IPS-18c (cell line): ENCODE measurements around the gene MRRF.
"Not testable (repeated sequence)": the region's sequence is repeated elsewhere in the genome, so short reads cannot be mapped to it uniquely, and the experiment has no call there.

ENCODE experiments used
- H3K4me3 ChIP-seq: 2 replicates; pipeline ENCODE4 v1.7.0; 2013; ENCODE audit warnings: low read depth, mild to moderate bottlenecking, low read length, moderate library complexity; ENCODE audit not compliant: insufficient read depth
- H3K9me3 ChIP-seq: one replicate; pipeline ENCODE4 v1.6.1; 2013; ENCODE audit warnings: mild to moderate bottlenecking, low read length, moderate library complexity; ENCODE audit not compliant: control insufficient read depth, insufficient read depth

The MRRF gene

GRCh38 chr9:122356627-122357026, 91.9 kb downstream of the MRRF start:
- H3K9me3 ChIP-seq, result no peaks in the 10 kb centered on the region
- no peak overlapping the region for H3K4me3 ChIP-seq

- Histone ChIP-seq H3K9me3 (no peaks in the 10 kb centered on the region), H3K4me3 (no peak overlapping the region)
Measured at GRCh38 chr9:122360891-122361290, 96.2 kb downstream of the MRRF start.

GRCh38 chr9:122363131-122363530, 98.4 kb downstream of the MRRF start:
- not testable (repeated sequence) for H3K9me3 ChIP-seq, H3K4me3 ChIP-seq

- Histone ChIP-seq H3K4me3 (no peak overlapping the region), H3K9me3 (no peaks in the 10 kb centered on the region)
Measured at GRCh38 chr9:122364117-122364782, 99.6 kb downstream of the MRRF start.

- Histone ChIP-seq H3K4me3 (no peak overlapping the region), H3K9me3 (no peaks in the 10 kb centered on the region)
Measured at GRCh38 chr9:122364783-122365150, 100.1 kb downstream of the MRRF start.

GRCh38 chr9:122366074-122366660, 101.5 kb downstream of the MRRF start:
- H3K4me3 ChIP-seq, result no peak overlapping the region

GRCh38 chr9:122367065-122367464, 102.4 kb downstream of the MRRF start:
- H3K9me3 ChIP-seq, result no peaks in the 10 kb centered on the region
- H3K4me3 ChIP-seq, result no peak overlapping the region

More at GRCh38 chr9:122366074-122366660, 101.5 kb downstream of the MRRF start:
- no peaks in the 10 kb centered on the region for H3K9me3 ChIP-seq

GRCh38 chr9:122367774-122368460, 103.2 kb downstream of the MRRF start:
- no peaks in the 10 kb centered on the region for H3K9me3 ChIP-seq
- no peak overlapping the region for H3K4me3 ChIP-seq

GRCh38 chr9:122368642-122369041, 104.0 kb downstream of the MRRF start:
- Histone ChIP-seq H3K9me3 (no peaks in the 10 kb centered on the region), H3K4me3 (no peak overlapping the region)

GRCh38 chr9:122370303-122370702, 105.6 kb downstream of the MRRF start:
- H3K9me3 ChIP-seq, result no peaks in the 10 kb centered on the region
- H3K4me3 ChIP-seq, result peak overlapping the region; percentile 36

- H3K9me3 ChIP-seq, result no peaks in the 10 kb centered on the region
- peak within 1 kb of the TSS; percentile 60 for H3K4me3 ChIP-seq
Measured at GRCh38 chr9:122370869-122371755, 106.4 kb downstream of the MRRF start, which contains the start of gene PTGS1. TSS of gene PTGS1 (plus strand) at chr9:122371024. CDS start at chr9:122371085, 61 bp downstream.

- H3K4me3 ChIP-seq, result no peak overlapping the region
- no peaks in the 10 kb centered on the region for H3K9me3 ChIP-seq
Measured at GRCh38 chr9:122371846-122372245, 107.2 kb downstream of the MRRF start.

- Histone ChIP-seq H3K9me3 (no peaks in the 10 kb centered on the region), H3K4me3 (no peak overlapping the region)
Measured at GRCh38 chr9:122372856-122373845, 108.5 kb downstream of the MRRF start.

- Histone ChIP-seq H3K9me3 (no peaks in the 10 kb centered on the region), H3K4me3 (peak overlapping the region; percentile 28)
Measured at GRCh38 chr9:122374885-122375420, 110.3 kb downstream of the MRRF start.

- Histone ChIP-seq H3K9me3 (no peaks in the 10 kb centered on the region), H3K4me3 (no peak overlapping the region)
Measured at GRCh38 chr9:122376796-122377195, 112.1 kb downstream of the MRRF start.
